ENCODE results near the gene TCERG1L. TPM values are rescaled to one million over a fixed set of nuclear protein-coding genes. Genes with fewer than 3 reads are reported as not detected.

The TCERG1L gene
- polyA plus RNA-seq, 3 donors: not detected

- no peaks in the 10 kb centered on the region for H3K27me3 ChIP-seq (ENCODE audit: control insufficient read depth in 2 of 2, insufficient read depth in 2 of 2, low read length in 2 of 2)
- H2AFZ ChIP-seq (ENCODE audit: insufficient read depth, low read depth, low read length, poor library complexity, severe bottlenecking): no peak overlapping the region
- TF ChIP-seq CTCF (IDR thresholded peaks at IDR 0.05): no peak
- Mint-ChIP-seq H3K27me3 (ENCODE audit: low read depth in 3 of 3) (peaks cover 0 to 3% (median 1%) of the 10 kb centered on the region in 3 donors), H3K4me3 (no peak overlapping the region), H3K9me3 (peaks cover 1 to 10% (median 4%) of the 10 kb centered on the region in 7 donors), H3K4me1 (no peaks in the 10 kb centered on the region), H3K36me3 (no peaks in the 10 kb centered on the region), H3K27ac (no peak overlapping the region)
- H3K9ac ChIP-seq (ENCODE audit: insufficient read depth, low read length, poor library complexity, severe bottlenecking): no peak overlapping the region
- no peak overlapping the region for H3K27ac ChIP-seq (ENCODE audit: low read depth in 1 of 2, low read length in 2 of 2)
- DNase-seq: no peak
- H3K4me3 ChIP-seq (replicated peaks in 1 of 3; ENCODE audit: low read depth in 2 of 3, low read length in 3 of 3): no peak overlapping the region
- intact Hi-C loops (cut with micrococcal nuclease): no loop called here
- no peaks in the 10 kb centered on the region for H4K20me1 ChIP-seq (ENCODE audit: insufficient read depth, low read length)
- H3K79me2 ChIP-seq (ENCODE audit: insufficient read depth, low read length): no peaks in the 10 kb centered on the region
- no peaks in the 10 kb centered on the region for H3K4me1 ChIP-seq (ENCODE audit: control insufficient read depth in 1 of 2, insufficient read depth in 2 of 2, low read length in 2 of 2)
- WGBS (ENCODE audit: insufficient coverage): 68% methylated on average over 6 of the region's 13 CpGs
- no peak overlapping the region for H3K4me2 ChIP-seq (replicated peaks; ENCODE audit: extremely low read depth, low read length, poor library complexity, severe bottlenecking)
- H3K9me3 ChIP-seq (replicated peaks in 1 of 2; ENCODE audit: control insufficient read depth in 1 of 2, insufficient read depth in 1 of 2, low read length in 2 of 2): peaks cover 0 to 13% of the 10 kb centered on the region in 2 donors
- no peaks in the 10 kb centered on the region for H3K36me3 ChIP-seq (replicated peaks in 1 of 2; ENCODE audit: control insufficient read depth in 1 of 2, insufficient read depth in 2 of 2, low read length in 2 of 2)
Measured at GRCh38 chr10:131144196-131144595, 167.3 kb downstream of the TCERG1L start.

DNA sequence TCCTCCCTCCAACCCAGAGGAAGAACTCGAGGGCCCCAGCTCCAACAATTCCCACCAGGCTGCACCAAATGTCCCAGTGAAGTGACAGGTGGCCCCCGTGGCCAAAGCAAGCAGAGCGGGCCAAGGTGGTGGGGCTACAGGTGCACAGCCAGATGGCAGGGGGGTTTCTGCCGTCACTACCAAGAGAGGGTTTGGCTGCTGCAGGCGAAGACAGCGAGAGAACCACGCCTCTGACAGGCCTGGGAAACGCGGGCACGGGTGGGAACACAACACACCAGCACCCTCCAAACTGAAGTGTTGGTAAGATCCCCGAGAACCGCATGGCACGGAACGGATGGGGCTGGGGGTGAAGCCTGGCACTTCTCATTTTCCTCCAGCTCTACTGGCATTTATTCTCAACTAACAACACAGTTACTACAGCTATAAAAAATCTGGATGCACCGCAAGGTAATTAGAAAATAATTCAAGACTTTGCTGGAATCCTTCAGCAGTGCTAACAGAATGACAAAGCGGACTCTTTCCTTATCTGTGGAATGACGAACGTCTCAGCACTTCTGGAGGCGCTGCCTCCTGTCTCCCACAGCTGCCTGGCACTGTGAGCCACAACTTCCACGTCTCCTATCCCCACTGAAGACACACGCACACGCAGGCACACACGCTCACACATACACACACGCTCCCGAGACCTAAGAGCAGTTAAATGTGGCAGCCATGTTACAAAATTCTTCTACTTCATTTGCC is 167.9 kb downstream of the TCERG1L start:
- intact Hi-C loops (cut with micrococcal nuclease): no loop called here
- TF ChIP-seq CTCF (IDR thresholded peaks at IDR 0.05): no peak
- H3K4me1 Mint-ChIP-seq: no peaks in the 10 kb centered on the region
- no peaks in the 10 kb centered on the region for H4K20me1 ChIP-seq (ENCODE audit: insufficient read depth, low read length)
- DNase-seq: no peak
- H3K36me3 Mint-ChIP-seq: no peaks in the 10 kb centered on the region
- no peak overlapping the region for H3K4me3 ChIP-seq (replicated peaks in 1 of 3; ENCODE audit: low read depth in 2 of 3, low read length in 3 of 3)
- 90% methylated on average over 20 of the region's 25 CpGs for WGBS (ENCODE audit: insufficient coverage)
- peaks cover 0 to 8% of the 10 kb centered on the region in 2 donors for H3K9me3 ChIP-seq (replicated peaks in 1 of 2; ENCODE audit: control insufficient read depth in 1 of 2, insufficient read depth in 1 of 2, low read length in 2 of 2)
- no peaks in the 10 kb centered on the region for H3K4me1 ChIP-seq (ENCODE audit: control insufficient read depth in 1 of 2, insufficient read depth in 2 of 2, low read length in 2 of 2)
- peaks cover 0 to 3% (median 1%) of the 10 kb centered on the region in 3 donors for H3K27me3 Mint-ChIP-seq (ENCODE audit: low read depth in 3 of 3)
- H3K4me2 ChIP-seq (replicated peaks; ENCODE audit: extremely low read depth, low read length, poor library complexity, severe bottlenecking): no peak overlapping the region
- H3K27me3 ChIP-seq (ENCODE audit: control insufficient read depth in 2 of 2, insufficient read depth in 2 of 2, low read length in 2 of 2): no peaks in the 10 kb centered on the region
- no peaks in the 10 kb centered on the region for H3K36me3 ChIP-seq (replicated peaks in 1 of 2; ENCODE audit: control insufficient read depth in 1 of 2, insufficient read depth in 2 of 2, low read length in 2 of 2)
- H3K79me2 ChIP-seq (ENCODE audit: insufficient read depth, low read length): no peaks in the 10 kb centered on the region
- H3K9ac ChIP-seq (ENCODE audit: insufficient read depth, low read length, poor library complexity, severe bottlenecking): no peak overlapping the region
- no peak overlapping the region for H3K27ac ChIP-seq (ENCODE audit: low read depth in 1 of 2, low read length in 2 of 2)
- H3K27ac Mint-ChIP-seq: peak overlapping the region in 1 of 7 donors; percentile 15
- no peak overlapping the region for H3K4me3 Mint-ChIP-seq
- H3K9me3 Mint-ChIP-seq: peaks cover 1 to 6% (median 4%) of the 10 kb centered on the region in 7 donors
- H2AFZ ChIP-seq (ENCODE audit: insufficient read depth, low read depth, low read length, poor library complexity, severe bottlenecking): no peak overlapping the region
